DND-41 (cell line): Measurements from ENCODE around the gene PSKH1.

Experiments
- ATAC-seq: fragments of 200-7000 bp; cut with Tn5 transposase; 3 replicates; pipeline ENCODE4 v1.9.1; 2021; ENCODE audit warnings: low read depth; ENCODE audit not compliant: insufficient read depth
- DNase-seq: peaks from one replicate; pipeline ENCODE4 v3.0.0-alpha.2; 2020
- H2AFZ ChIP-seq: 2 replicates; pipeline ENCODE4 v1.6.0; 2012; ENCODE audit warnings: low read depth, low read length
- H3K27ac ChIP-seq: 2 replicates; pipeline ENCODE4 v1.5.1; 2012; ENCODE audit warnings: low read length, inconsistent platforms
- H3K27me3 ChIP-seq: fragments of 200-600 bp; sonication (generic); 2 replicates; pipeline ENCODE4 v1.6.0; 2012; ENCODE audit warnings: low read length, mild to moderate bottlenecking, inconsistent platforms; ENCODE audit not compliant: insufficient read depth, poor library complexity
- H3K36me3 ChIP-seq: 2 replicates; pipeline ENCODE4 v1.5.1; 2012; ENCODE audit warnings: low read length, inconsistent platforms; ENCODE audit not compliant: insufficient read depth
- H3K4me1 ChIP-seq: 2 replicates; pipeline ENCODE4 v1.5.1; 2012; ENCODE audit warnings: mild to moderate bottlenecking, low read length; ENCODE audit not compliant: insufficient read depth
- H3K4me2 ChIP-seq: 2 replicates; pipeline ENCODE4 v1.6.0; 2012; ENCODE audit warnings: mild to moderate bottlenecking, moderate library complexity, low read length, inconsistent platforms; ENCODE audit not compliant: insufficient read depth
- H3K4me3 ChIP-seq, 2 experiments: fragments of 200-600 bp in 1 of 2; shearing (Covaris generic) in 1 of 2; 2 replicates each; pipeline ENCODE4 v1.5.1; 2012 to 2016; ENCODE audit warnings: inconsistent platforms in 2 of 2, low read length in 2 of 2, mild to moderate bottlenecking in 2 of 2, low read depth in 1 of 2, moderate library complexity in 1 of 2
- H3K79me2 ChIP-seq: 2 replicates; pipeline ENCODE4 v1.6.0; 2012; ENCODE audit warnings: low read length, inconsistent platforms; ENCODE audit not compliant: insufficient read depth
- H3K9ac ChIP-seq: 2 replicates; pipeline ENCODE4 v1.6.0; 2012; ENCODE audit warnings: low read depth, mild to moderate bottlenecking, inconsistent platforms, low read length, moderate library complexity
- H3K9me3 ChIP-seq: 2 replicates; pipeline ENCODE4 v1.5.1; 2012; ENCODE audit warnings: low read length, moderate library complexity, mild to moderate bottlenecking, inconsistent platforms; ENCODE audit not compliant: insufficient read depth, severe bottlenecking
- H4K20me1 ChIP-seq: 2 replicates; pipeline ENCODE4 v1.6.0; 2012; ENCODE audit warnings: low read length; ENCODE audit not compliant: insufficient read depth
- EZH2 ChIP-seq: IDR thresholded peaks from 3 replicates; pipeline ENCODE4 v1.6.1; 2012; ENCODE audit warnings: borderline replicate concordance, low read depth, mild to moderate bottlenecking, moderate library complexity, low read length, inconsistent platforms; ENCODE audit not compliant: severe bottlenecking
- TF ChIP-seq, protein P1 (sequence below): IDR thresholded peaks from 2 replicates; pipeline ENCODE4 v1.5.1; 2012; ENCODE audit warnings: borderline replicate concordance, low read length, moderate library complexity, mild to moderate bottlenecking; ENCODE audit not compliant: poor library complexity, severe bottlenecking; ENCODE audit errors: extremely low read depth

The PSKH1 gene

DNA sequence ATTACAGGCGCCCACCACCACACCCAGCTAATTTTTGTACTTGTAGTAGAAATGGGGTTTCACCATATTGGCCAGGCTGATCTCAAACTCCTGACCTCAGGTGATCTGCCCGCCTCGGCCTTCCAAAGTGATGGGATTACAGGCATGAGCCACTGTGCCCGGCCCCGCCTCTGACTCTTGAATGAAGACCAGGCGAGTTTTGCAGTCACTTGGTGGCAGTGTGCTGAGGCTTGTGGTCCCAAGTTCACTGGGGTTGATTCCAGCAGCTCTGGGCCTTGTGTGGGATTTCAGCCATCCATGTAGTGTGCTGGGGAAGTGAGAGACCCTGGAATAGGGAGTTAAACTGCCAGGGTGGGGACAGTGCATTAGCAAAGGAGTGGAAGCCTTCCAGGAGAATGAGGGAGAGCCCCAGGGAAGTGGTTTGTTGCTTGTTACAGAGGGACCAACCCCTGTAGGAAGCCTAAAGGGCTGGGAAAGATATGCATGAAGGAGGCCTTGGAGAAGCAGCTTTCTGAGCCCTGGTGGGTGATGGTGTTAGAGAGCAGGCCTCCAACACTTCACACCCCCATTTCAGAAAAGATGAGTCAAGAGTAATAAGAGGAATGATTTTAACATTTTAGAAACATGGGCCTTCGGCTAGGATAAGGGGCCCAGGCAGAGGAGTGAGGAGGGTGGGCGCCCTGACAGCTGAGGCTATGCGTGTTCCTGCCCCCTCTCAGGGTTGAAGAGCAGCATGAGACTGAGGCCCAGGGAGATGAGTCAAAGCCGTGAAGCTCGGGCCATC lies 14.5 kb downstream of the PSKH1 start:
- Histone ChIP-seq H3K36me3 (peaks cover 27% of the 10 kb centered on the region), H3K4me3 (no peak overlapping the region), H3K27me3 (no peaks in the 10 kb centered on the region), H3K4me1 (peaks cover 18% of the 10 kb centered on the region), H4K20me1 (peaks cover 17% of the 10 kb centered on the region), H2AFZ (no peak overlapping the region), H3K9ac (no peak overlapping the region), H3K4me2 (no peak overlapping the region), H3K27ac (no peak overlapping the region), H3K9me3 (no peaks in the 10 kb centered on the region), H3K79me2 (peaks cover 11% of the 10 kb centered on the region)
- no peak for DNase-seq
- no peak for ATAC-seq
- TF ChIP-seq, protein P1, sequence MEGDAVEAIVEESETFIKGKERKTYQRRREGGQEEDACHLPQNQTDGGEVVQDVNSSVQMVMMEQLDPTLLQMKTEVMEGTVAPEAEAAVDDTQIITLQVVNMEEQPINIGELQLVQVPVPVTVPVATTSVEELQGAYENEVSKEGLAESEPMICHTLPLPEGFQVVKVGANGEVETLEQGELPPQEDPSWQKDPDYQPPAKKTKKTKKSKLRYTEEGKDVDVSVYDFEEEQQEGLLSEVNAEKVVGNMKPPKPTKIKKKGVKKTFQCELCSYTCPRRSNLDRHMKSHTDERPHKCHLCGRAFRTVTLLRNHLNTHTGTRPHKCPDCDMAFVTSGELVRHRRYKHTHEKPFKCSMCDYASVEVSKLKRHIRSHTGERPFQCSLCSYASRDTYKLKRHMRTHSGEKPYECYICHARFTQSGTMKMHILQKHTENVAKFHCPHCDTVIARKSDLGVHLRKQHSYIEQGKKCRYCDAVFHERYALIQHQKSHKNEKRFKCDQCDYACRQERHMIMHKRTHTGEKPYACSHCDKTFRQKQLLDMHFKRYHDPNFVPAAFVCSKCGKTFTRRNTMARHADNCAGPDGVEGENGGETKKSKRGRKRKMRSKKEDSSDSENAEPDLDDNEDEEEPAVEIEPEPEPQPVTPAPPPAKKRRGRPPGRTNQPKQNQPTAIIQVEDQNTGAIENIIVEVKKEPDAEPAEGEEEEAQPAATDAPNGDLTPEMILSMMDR = no peak
- no peak for TF ChIP-seq EZH2

DNA sequence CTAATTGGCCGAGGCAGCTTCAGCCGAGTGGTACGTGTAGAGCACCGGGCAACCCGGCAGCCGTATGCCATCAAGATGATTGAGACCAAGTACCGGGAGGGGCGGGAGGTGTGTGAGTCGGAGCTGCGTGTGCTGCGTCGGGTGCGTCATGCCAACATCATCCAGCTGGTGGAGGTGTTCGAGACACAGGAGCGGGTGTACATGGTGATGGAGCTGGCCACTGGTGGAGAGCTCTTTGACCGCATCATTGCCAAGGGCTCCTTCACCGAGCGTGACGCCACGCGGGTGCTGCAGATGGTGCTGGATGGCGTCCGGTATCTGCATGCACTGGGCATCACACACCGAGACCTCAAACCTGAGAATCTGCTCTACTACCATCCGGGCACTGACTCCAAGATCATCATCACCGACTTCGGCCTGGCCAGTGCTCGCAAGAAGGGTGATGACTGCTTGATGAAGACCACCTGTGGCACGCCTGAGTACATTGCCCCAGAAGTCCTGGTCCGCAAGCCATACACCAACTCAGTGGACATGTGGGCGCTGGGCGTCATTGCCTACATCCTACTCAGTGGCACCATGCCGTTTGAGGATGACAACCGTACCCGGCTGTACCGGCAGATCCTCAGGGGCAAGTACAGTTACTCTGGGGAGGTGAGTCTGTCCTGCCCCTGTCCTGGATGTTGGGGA lies 16.1 kb downstream of the PSKH1 start:
- DNase-seq (no peak), ATAC-seq (no peak)
- peaks cover 27% of the 10 kb centered on the region for H3K36me3 ChIP-seq
- H3K9me3 ChIP-seq = no peaks in the 10 kb centered on the region
- no peak overlapping the region for H3K9ac ChIP-seq
- H3K4me1 ChIP-seq = peaks cover 18% of the 10 kb centered on the region
- H4K20me1 ChIP-seq = peaks cover 17% of the 10 kb centered on the region
- H3K27me3 ChIP-seq = no peaks in the 10 kb centered on the region
- no peak overlapping the region for H3K4me3 ChIP-seq
- H2AFZ ChIP-seq = no peak overlapping the region
- no peak overlapping the region for H3K27ac ChIP-seq
- TF ChIP-seq, protein P1 = peak; percentile 4
- no peak for TF ChIP-seq EZH2
- peaks cover 6% of the 10 kb centered on the region; the same call in 1 of the 2 replicates for H3K79me2 ChIP-seq
- no peak overlapping the region for H3K4me2 ChIP-seq

DNA sequence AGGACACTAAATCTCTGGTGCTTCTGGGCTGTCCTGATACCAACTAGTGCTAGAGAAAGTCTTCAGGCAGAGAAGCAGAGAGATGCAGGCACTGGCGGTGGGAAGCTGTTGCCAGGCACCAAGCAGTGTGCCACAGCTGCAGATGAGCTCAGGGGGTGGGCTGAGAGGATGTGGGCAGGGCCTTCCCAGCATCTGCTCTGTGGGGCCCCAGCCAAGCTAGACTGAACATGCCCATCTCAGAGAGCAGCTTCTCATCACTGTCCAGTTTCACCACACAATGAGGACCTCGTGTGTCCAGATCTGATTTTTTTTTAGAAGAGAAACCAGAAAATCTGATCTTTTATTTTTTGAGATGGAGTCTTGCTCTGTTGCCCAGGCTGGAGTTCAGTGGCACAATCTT lies 17.1 kb downstream of the PSKH1 start:
- Histone ChIP-seq H3K9me3 (no peaks in the 10 kb centered on the region), H3K27me3 (no peaks in the 10 kb centered on the region), H3K4me1 (peaks cover 18% of the 10 kb centered on the region), H4K20me1 (peaks cover 17% of the 10 kb centered on the region), H3K27ac (no peak overlapping the region), H3K4me2 (no peak overlapping the region), H3K79me2 (peaks cover 3% of the 10 kb centered on the region; the same call in 1 of the 2 replicates), H2AFZ (no peak overlapping the region), H3K4me3 (no peak overlapping the region), H3K36me3 (peaks cover 33% of the 10 kb centered on the region), H3K9ac (no peak overlapping the region)
- DNase-seq (peak; percentile 84), ATAC-seq (peak; percentile 100)
- TF ChIP-seq EZH2 = no peak
- TF ChIP-seq, protein P1 = no peak
